Smooth muscle cell (in vitro differentiated cells): Measurements from ENCODE around the gene NCCRP1. TPM values are rescaled to one million over a fixed set of nuclear protein-coding genes. Genes with fewer than 3 reads are reported as not detected.

Experiments used
- DNase-seq: peaks from one replicate; lab custom pipeline; 2025; ENCODE audit not compliant: unreplicated experiment; lab: John Stamatoyannopoulos, UW
- H2AFZ ChIP-seq: fragments of 200-600 bp; sonication (generic); 2 replicates; pipeline ENCODE4 v1.6.0; 2016; ENCODE audit warnings: antibody characterized with exemption, low read depth, mild to moderate bottlenecking
- H3F3A ChIP-seq: fragments of 200-600 bp; sonication (generic); 2 replicates; pipeline ENCODE4 v1.6.0; 2017; ENCODE audit warnings: antibody characterized with exemption, low read depth
- H3K27ac ChIP-seq: fragments of 200-600 bp; sonication (generic); 2 replicates; pipeline ENCODE4 v1.5.1; 2016; ENCODE audit warnings: low read depth, mild to moderate bottlenecking
- H3K27me3 ChIP-seq: fragments of 200-600 bp; sonication (generic); 2 replicates; pipeline ENCODE4 v1.6.1; 2016; ENCODE audit warnings: low read depth, mild to moderate bottlenecking
- H3K36me3 ChIP-seq: fragments of 200-600 bp; sonication (generic); 2 replicates; pipeline ENCODE4 v1.5.1; 2016; ENCODE audit warnings: low read depth
- H3K4me1 ChIP-seq: fragments of 200-600 bp; sonication (generic); 2 replicates; pipeline ENCODE4 v1.5.1; 2016; ENCODE audit warnings: low read depth
- H3K4me2 ChIP-seq: fragments of 200-600 bp; sonication (generic); 2 replicates; pipeline ENCODE4 v1.6.0; 2016; ENCODE audit warnings: mild to moderate bottlenecking
- H3K4me3 ChIP-seq: fragments of 200-600 bp; sonication (generic); 2 replicates; pipeline ENCODE4 v1.5.1; 2016; ENCODE audit warnings: mild to moderate bottlenecking
- H3K79me2 ChIP-seq: fragments of 200-600 bp; sonication (generic); 2 replicates; pipeline ENCODE4 v1.6.0; 2016; ENCODE audit warnings: low read depth, mild to moderate bottlenecking
- H3K9ac ChIP-seq: fragments of 200-600 bp; sonication (generic); 2 replicates; pipeline ENCODE4 v1.6.0; 2016; ENCODE audit warnings: low read depth
- H3K9me3 ChIP-seq: fragments of 200-600 bp; sonication (generic); replicated peaks from 2 replicates; pipeline ENCODE4 v1.5.1; 2016; ENCODE audit warnings: low read depth
- H4K20me1 ChIP-seq: fragments of 200-600 bp; sonication (generic); 2 replicates; pipeline ENCODE4 v1.6.0; 2016; ENCODE audit warnings: low read depth
- CTCF ChIP-seq: fragments of 200-600 bp; sonication (generic); IDR thresholded peaks from 2 replicates; pipeline ENCODE4 v1.5.1; 2017; ENCODE audit warnings: borderline replicate concordance, mild to moderate bottlenecking, antibody characterized with exemption; ENCODE audit not compliant: insufficient read depth, poor library complexity, severe bottlenecking
- WGBS: methylation state at CpG from one replicate; pipeline ENCODE4 v1.1.7; 2016; ENCODE audit warnings: low lambda C conversion rate; 5-methylcytosine and 5-hydroxymethylcytosine counted together
- polyA plus RNA-seq: library from polyadenylated mRNA; unstranded; fragments of >200 nt; fragmentation: Nextera tagmentation; extraction: Ambion mirVana; gene quantifications from 2 replicates; pipeline ENCODE4 v1.2.1, GENCODE V29; 2016
- total RNA-seq: library from RNA; depleted of rRNA; stranded (reverse); fragments of >200 nt; gene quantifications from 2 replicates; pipeline ENCODE4 v1.2.3, GENCODE V29; 2014

The NCCRP1 gene
- total and polyA plus RNA-seq, 2 experiments from 2014 or later: 1.5 to 4.0 TPM

GRCh38 chr19:39150235-39150634 lies 46.5 kb upstream of the NCCRP1 start:
- no peaks in the 10 kb centered on the region for H3K27me3 ChIP-seq
- DNase-seq: no peak
- no peak overlapping the region for H3K4me2 ChIP-seq
- no peak overlapping the region for H3K9ac ChIP-seq
- H3F3A ChIP-seq: no peaks in the 10 kb centered on the region
- no peak overlapping the region for H3K27ac ChIP-seq
- TF ChIP-seq CTCF: no peak
- no peaks in the 10 kb centered on the region for H3K9me3 ChIP-seq
- no peak overlapping the region for H3K4me3 ChIP-seq
- H3K4me1 ChIP-seq: peaks cover 17% of the 10 kb centered on the region
- H4K20me1 ChIP-seq: peaks cover 86% of the 10 kb centered on the region
- WGBS: 96% methylated on average over 8 of the region's 8 CpGs
- H2AFZ ChIP-seq: no peak overlapping the region
- H3K79me2 ChIP-seq: peaks cover 64% of the 10 kb centered on the region
- no peaks in the 10 kb centered on the region for H3K36me3 ChIP-seq

- Histone ChIP-seq H2AFZ (no peak overlapping the region), H3K9me3 (no peaks in the 10 kb centered on the region), H4K20me1 (peaks cover 86% of the 10 kb centered on the region), H3K4me2 (no peak overlapping the region), H3K9ac (no peak overlapping the region), H3F3A (no peaks in the 10 kb centered on the region), H3K4me1 (peaks cover 11% of the 10 kb centered on the region), H3K79me2 (peaks cover 58% of the 10 kb centered on the region), H3K36me3 (no peaks in the 10 kb centered on the region), H3K4me3 (no peak overlapping the region), H3K27me3 (no peaks in the 10 kb centered on the region), H3K27ac (no peak overlapping the region)
- no peak for TF ChIP-seq CTCF
- DNase-seq: no peak
- WGBS: 90% methylated on average over 26 of the region's 26 CpGs
Measured at GRCh38 chr19:39150807-39151600, 45.8 kb upstream of the NCCRP1 start.

- no peaks in the 10 kb centered on the region for H3K36me3 ChIP-seq
- no peak for TF ChIP-seq CTCF
- no peak overlapping the region for H3K4me3 ChIP-seq
- peaks cover 84% of the 10 kb centered on the region for H4K20me1 ChIP-seq
- peaks cover 16% of the 10 kb centered on the region for H3K4me1 ChIP-seq
- H3K9ac ChIP-seq: no peak overlapping the region
- H3K79me2 ChIP-seq: peaks cover 60% of the 10 kb centered on the region
- WGBS: 91% methylated on average over 10 of the region's 10 CpGs
- no peak overlapping the region for H3K27ac ChIP-seq
- H2AFZ ChIP-seq: no peak overlapping the region
- H3K4me2 ChIP-seq: no peak overlapping the region
- no peaks in the 10 kb centered on the region for H3F3A ChIP-seq
- H3K27me3 ChIP-seq: no peaks in the 10 kb centered on the region
- no peak for DNase-seq
- H3K9me3 ChIP-seq: no peaks in the 10 kb centered on the region
Measured at GRCh38 chr19:39152066-39152465, 44.7 kb upstream of the NCCRP1 start.

GRCh38 chr19:39154100-39154628 lies 42.6 kb upstream of the NCCRP1 start:
- H3K27ac ChIP-seq: peak overlapping the region; percentile 47
- H3K4me2 ChIP-seq: peak overlapping the region; percentile 26
- H3K79me2 ChIP-seq: peaks cover 59% of the 10 kb centered on the region
- peaks cover 16% of the 10 kb centered on the region for H3K4me1 ChIP-seq
- H3K9me3 ChIP-seq: no peaks in the 10 kb centered on the region
- no peak overlapping the region for H3K9ac ChIP-seq
- no peaks in the 10 kb centered on the region for H3K27me3 ChIP-seq
- H3K36me3 ChIP-seq: no peaks in the 10 kb centered on the region
- 80% methylated on average over 13 of the region's 13 CpGs for WGBS
- no peak for DNase-seq
- H4K20me1 ChIP-seq: peaks cover 87% of the 10 kb centered on the region
- no peak overlapping the region for H2AFZ ChIP-seq
- no peak for TF ChIP-seq CTCF
- H3F3A ChIP-seq: no peaks in the 10 kb centered on the region
- no peak overlapping the region for H3K4me3 ChIP-seq
